ENCODE results near the gene ATM. TPM values are rescaled to one million over a fixed set of nuclear protein-coding genes. Genes with fewer than 3 reads are reported as not detected.

Gene ATM
- total and polyA plus RNA-seq, 7 donors: 5.6 to 22.7 (median 14.9) TPM

- Histone ChIP-seq H3K9me3 (no peaks in the 10 kb centered on the region), H3K4me1 (no peaks in the 10 kb centered on the region), H3K4me3 (no peak overlapping the region), H3K27ac (no peak overlapping the region), H3K36me3 (ENCODE audit: insufficient read depth in 1 of 2, low read depth in 1 of 2) (peaks cover 0 to 99% of the 10 kb centered on the region in 2 donors), H3K27me3 (ENCODE audit: insufficient read depth in 3 of 3, low read length in 2 of 3) (no peaks in the 10 kb centered on the region)
- intact Hi-C loops (cut with DNase I): no loop called here
- ATAC-seq: no peak
- DNase-seq: no peak
- no peak for TF ChIP-seq CTCF (IDR thresholded peaks at IDR 0.05)
Observed at GRCh38 chr11:108319541-108320145, 96.8 kb downstream of the ATM start.

GRCh38 chr11:108322666-108323065, 99.8 kb downstream of the ATM start:
- Histone ChIP-seq H3K4me3 (no peak overlapping the region), H3K27ac (no peak overlapping the region), H3K36me3 (ENCODE audit: insufficient read depth in 1 of 2, low read depth in 1 of 2) (peaks cover 0 to 98% of the 10 kb centered on the region in 2 donors), H3K4me1 (no peaks in the 10 kb centered on the region), H3K9me3 (no peaks in the 10 kb centered on the region), H3K27me3 (ENCODE audit: insufficient read depth in 3 of 3, low read length in 2 of 3) (no peaks in the 10 kb centered on the region)
- no peak for DNase-seq
- intact Hi-C loops (cut with DNase I): no loop called here
- no peak for ATAC-seq
- WGBS, 3 donors: 85 to 93% (median 87%) methylated on average over 3 of the region's 3 CpGs
- no peak for TF ChIP-seq CTCF (IDR thresholded peaks at IDR 0.05)

- Histone ChIP-seq H3K36me3 (ENCODE audit: insufficient read depth in 1 of 2, low read depth in 1 of 2) (peaks cover 0 to 98% of the 10 kb centered on the region in 2 donors), H3K27ac (no peak overlapping the region)
- TF ChIP-seq CTCF (IDR thresholded peaks at IDR 0.05): no peak
Observed at GRCh38 chr11:108324587-108324986, 101.7 kb downstream of the ATM start.

GRCh38 chr11:108333403-108333899, 110.6 kb downstream of the ATM start:
- Histone ChIP-seq H3K4me1 (no peaks in the 10 kb centered on the region), H3K27ac (no peak overlapping the region), H3K27me3 (ENCODE audit: insufficient read depth in 3 of 3, low read length in 2 of 3) (no peaks in the 10 kb centered on the region), H3K9me3 (no peaks in the 10 kb centered on the region), H3K4me3 (no peak overlapping the region), H3K36me3 (ENCODE audit: insufficient read depth in 1 of 2, low read depth in 1 of 2) (peaks cover 0 to 99% of the 10 kb centered on the region in 2 donors)
- intact Hi-C loops (cut with DNase I): no loop called here
- ATAC-seq (no peak), DNase-seq (no peak)
- TF ChIP-seq CTCF (IDR thresholded peaks at IDR 0.05): no peak
- WGBS, 3 donors: 95 to 96% (median 95%) methylated on average over 2 of the region's 2 CpGs

More at GRCh38 chr11:108324587-108324986, 101.7 kb downstream of the ATM start:
- no peak for ATAC-seq
- intact Hi-C loops (cut with DNase I): no loop called here
- no peaks in the 10 kb centered on the region for H3K4me1 ChIP-seq
- DNase-seq: no peak
- no peak overlapping the region for H3K4me3 ChIP-seq
- H3K9me3 ChIP-seq: no peaks in the 10 kb centered on the region
- H3K27me3 ChIP-seq (ENCODE audit: insufficient read depth in 3 of 3, low read length in 2 of 3): no peaks in the 10 kb centered on the region

- Histone ChIP-seq H3K9me3 (no peaks in the 10 kb centered on the region), H3K27ac (no peak overlapping the region), H3K4me3 (no peak overlapping the region), H3K27me3 (ENCODE audit: insufficient read depth in 3 of 3, low read length in 2 of 3) (no peaks in the 10 kb centered on the region), H3K36me3 (ENCODE audit: insufficient read depth in 1 of 2, low read depth in 1 of 2) (peaks cover 0 to 54% of the 10 kb centered on the region in 2 donors), H3K4me1 (no peaks in the 10 kb centered on the region)
- TF ChIP-seq CTCF (IDR thresholded peaks at IDR 0.05): no peak
- 98 to 99% (median 98%) methylated on average over 2 of the region's 2 CpGs for WGBS, 3 donors
- DNase-seq (no peak), ATAC-seq (no peak)
- intact Hi-C loops (cut with DNase I): no loop called here
Observed at GRCh38 chr11:108338750-108339149, 115.9 kb downstream of the ATM start.

Measured in psoas muscle (tissue), 8 donors.